GM18861 (cell line): Measurements from ENCODE around the gene LRCH3.

Experiments used
- ATAC-seq: cut with Tn5 transposase; IDR thresholded peaks from one replicate; pipeline ENCODE4 v1.9.1; 2021; ENCODE audit not compliant: unreplicated experiment

The LRCH3 gene

GRCh38 chr3:197833930-197834715, 43.1 kb downstream of the LRCH3 start:
- no peak for ATAC-seq

- no peak for ATAC-seq
Measured at GRCh38 chr3:197835509-197835908, 44.5 kb downstream of the LRCH3 start.

DNA sequence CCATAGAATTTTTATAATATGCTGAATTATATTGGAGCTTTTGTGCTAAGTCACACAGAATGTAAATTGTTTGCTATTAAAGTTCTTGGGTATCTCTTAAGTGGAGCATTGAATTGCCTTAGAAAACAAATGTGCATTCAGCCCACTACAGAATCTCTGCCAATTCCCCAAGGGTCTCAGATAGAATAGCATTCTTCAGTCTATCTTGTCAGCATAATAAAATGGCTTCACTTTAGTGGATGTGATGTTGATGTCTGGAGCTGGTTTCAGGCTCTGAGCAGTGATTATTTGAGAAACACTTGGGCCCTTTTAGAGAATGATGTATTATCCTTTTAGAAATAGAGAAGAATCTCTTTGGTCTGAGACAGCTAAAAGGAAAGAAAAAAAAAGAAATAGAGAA, 45.2 kb downstream of the LRCH3 start:
- ATAC-seq, result no peak

DNA sequence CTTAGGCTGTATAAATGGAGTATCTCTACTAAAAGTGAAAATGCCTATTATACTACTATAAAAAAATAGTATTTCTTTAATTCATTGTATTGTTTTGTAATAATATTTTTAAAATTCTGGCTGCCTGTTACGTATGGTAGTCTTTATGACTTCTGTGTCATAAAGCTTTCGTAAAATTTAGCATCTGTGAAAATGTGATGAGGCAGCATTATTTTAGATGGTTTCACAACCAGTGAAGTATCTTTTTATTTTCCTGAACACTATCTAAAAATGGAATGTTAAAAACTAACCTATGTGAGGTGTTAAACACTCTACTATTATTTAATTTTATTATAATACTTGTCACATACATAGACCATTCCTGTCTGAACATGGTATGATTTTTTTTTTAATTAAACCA, 46.2 kb downstream of the LRCH3 start:
- ATAC-seq, result no peak

- ATAC-seq, result no peak
Measured at GRCh38 chr3:197841789-197842188, 50.7 kb downstream of the LRCH3 start.

DNA sequence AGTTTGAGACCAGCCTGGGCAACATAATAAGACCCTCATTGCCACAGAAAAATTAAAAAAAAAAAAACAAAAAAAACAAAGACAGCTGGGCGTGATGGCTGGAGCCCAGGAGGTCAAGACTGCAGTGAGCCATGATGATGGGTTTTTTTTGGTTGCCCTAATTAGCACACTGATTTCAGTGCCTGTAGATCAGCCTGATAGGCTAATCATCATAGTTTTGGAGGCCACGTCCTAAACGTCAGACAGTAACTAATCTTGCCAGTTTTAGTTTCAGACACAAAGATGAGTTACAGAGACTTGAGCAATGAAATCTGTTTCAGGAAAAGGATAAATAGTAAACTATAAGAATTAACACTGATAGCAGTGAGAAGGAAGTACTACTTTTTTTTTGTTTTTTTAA, 55.4 kb downstream of the LRCH3 start:
- no peak for ATAC-seq

- ATAC-seq, result peak; percentile 82
Measured at GRCh38 chr3:197847866-197848401, 56.9 kb downstream of the LRCH3 start.

GRCh38 chr3:197854596-197855343, 63.7 kb downstream of the LRCH3 start:
- ATAC-seq, result no peak

DNA sequence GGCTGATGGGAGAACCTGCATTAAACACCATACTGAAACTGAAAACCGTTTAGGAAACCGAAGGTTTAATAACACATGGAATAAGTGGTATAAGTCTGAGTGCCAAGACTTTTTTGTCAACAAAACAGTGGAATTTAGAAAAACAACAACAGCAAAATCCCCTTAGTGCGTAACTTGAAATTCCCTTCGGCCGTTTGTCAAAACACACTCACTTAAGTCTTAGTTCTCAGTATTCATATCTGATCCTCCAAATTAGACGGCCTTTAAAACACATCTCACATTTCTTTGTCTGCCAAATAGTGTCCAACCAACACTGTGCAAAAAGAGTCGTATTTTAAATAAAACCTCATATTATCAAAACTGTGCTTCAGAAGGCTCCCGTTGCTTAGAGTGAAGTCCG, 64.5 kb downstream of the LRCH3 start:
- no peak for ATAC-seq

DNA sequence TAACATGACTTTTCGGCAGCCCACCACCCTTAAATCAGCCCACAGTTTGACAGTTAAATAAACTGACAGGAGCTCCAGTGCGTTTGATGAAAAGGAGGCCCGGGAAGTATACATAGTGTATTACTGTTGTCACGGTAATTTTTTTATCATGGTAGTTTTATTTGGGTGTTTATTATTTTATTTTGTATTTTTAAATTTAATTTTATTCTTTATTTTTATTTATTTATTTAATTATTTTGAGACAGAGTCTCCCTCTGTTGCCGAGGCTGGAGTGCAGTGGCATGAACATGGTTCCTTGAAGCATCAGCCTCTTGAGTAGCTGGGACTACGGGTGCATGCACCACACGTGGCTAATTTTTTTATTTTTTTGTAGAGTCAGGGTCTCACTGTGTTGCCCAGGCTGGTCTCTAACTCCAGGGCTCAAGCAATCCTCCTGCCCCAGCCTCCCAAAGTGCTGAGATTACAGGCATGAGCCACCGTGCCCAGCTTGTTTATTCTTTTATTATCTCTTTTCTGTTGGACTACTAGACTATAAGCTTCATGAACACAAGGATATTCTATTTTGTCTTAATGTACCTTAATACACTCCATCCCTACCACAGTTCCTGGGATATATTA, 65.3 kb downstream of the LRCH3 start:
- ATAC-seq, result no peak

- no peak for ATAC-seq
Measured at GRCh38 chr3:197858133-197858532, 67.1 kb downstream of the LRCH3 start.

DNA sequence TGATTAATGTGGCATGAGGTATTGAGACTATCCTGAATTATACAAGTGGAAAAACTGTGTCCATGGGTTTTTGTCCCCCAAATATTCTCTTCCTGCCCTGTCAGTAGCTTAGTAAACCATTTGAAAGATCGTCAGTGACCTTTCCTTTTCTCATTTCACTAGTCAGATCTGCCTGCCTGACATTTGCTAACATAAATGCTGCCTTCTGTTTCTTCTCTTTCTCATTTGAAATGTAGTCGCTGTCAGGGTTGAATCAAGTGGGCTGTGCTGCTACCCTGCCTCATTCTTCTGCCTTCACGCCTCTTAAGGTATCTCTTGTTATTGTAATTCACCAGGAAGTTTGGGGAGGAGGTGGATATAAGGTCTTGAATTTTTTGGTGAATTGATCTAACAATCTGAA, 67.5 kb downstream of the LRCH3 start:
- ATAC-seq, result no peak

DNA sequence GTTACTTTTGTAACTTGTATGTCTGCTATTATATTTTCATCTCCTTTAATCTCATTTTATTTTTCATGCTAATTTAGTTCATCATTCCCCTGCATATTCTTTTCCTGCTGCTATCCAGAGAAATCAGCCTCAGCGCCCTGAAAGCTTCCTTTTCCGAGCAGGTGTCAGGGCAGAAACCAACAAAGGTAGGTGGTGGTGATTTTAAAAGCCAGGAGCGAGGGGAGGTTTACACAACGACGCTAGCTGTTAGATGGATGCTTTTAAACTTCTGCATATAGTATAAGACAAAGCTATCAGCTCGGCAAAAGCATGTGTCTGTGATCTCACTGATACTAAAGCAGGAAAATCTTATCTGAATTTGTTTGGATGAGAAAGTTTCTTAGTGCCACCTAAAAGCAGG, 75.0 kb downstream of the LRCH3 start:
- ATAC-seq, result no peak

DNA sequence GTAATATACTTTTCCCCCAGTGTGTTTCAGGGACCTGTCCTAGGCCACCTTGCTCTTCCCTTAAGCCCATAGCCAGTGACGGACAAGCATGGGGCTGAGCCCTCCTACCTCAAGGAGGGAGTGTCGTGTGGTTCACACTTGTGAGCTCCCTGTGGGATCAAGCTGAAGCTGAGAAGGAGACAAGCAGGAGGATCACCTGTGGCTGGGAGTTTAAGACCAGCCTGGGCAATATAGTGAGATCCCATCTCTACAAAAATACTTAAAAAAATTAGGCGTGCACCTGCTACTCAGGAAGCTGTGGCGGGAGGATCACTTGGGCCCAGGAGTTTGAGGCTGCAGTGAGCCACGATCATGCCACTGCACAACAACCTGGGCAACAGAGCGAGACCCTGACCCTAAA, 82.3 kb downstream of the LRCH3 start:
- ATAC-seq, result no peak

DNA sequence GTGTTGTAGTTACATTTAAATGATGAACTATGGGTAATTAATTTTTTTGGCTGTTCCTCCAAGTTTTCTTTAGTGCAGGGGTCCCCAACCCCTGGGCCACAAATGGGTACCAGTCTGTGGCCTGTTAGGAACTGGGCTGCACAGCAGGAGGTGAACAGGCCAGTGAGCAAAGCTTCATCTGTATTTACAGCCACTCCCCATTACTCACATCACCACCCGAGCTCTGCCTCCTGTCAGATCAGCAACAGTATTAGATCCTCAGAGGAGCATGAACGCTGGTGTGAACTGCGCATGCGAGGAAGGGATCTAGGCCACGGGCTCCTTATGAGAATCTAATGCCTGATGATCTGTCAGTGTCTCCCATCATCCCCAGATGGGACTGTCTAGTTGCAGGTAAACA, 83.0 kb downstream of the LRCH3 start:
- ATAC-seq, result no peak

DNA sequence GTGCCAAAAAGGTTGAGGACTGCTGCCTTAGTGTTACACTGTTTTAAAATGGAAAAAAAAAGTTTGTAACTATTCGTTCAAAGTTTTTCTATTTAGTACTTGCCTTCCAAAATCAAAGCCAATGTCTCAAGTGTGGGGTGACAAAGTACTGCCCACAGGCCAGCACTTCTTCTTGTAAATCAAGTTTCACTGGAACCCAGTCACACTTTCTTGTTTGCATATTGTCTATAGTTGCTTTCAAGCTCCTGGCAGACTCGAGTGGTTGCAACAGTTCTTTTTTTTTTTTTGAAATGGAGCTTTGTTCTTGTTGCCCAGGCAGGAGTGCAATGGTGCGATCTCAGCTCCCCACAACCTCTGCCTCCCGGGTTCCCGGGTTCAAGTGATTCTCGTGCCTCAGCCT, 83.6 kb downstream of the LRCH3 start:
- ATAC-seq, result no peak

GRCh38 chr3:197877902-197878301, 86.8 kb downstream of the LRCH3 start:
- no peak for ATAC-seq

GRCh38 chr3:197878427-197878826, 87.4 kb downstream of the LRCH3 start:
- no peak for ATAC-seq

DNA sequence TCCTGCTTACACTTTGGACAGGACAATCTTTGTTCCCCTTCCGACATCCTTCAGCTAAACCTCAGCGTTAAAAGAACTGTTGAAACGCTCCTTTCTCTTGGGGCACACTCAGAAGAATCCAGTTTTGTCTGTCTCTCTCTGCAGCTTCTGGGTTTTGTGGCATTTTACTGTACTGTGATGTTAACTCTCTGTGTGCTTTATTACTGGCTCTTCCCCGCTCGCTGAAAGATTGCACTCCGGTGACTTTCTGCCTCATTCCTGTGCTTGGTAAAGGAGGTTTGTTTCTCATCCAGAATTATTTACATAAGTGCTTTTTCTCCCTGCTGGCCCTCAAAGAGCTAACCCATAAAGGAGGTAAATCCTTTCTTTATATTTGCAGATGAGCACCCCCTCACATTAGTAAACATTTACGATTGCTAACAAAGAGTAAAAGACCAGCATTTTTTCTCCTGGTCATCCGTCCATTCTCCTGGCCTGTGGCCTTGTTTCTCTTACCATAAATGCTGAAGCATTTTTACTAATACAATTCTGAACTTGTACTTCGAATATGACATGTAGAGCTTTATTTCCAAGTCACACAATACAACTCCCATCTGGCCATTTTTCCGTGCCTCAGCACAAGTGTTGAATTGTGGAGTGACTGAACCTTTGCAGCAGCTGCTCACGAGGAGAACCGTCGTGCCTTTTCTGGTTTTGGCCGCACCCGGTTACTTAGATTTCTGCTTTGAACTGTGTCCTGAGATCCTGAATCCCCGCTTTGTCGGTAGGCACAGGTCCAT, 89.6 kb downstream of the LRCH3 start:
- no peak for ATAC-seq

DNA sequence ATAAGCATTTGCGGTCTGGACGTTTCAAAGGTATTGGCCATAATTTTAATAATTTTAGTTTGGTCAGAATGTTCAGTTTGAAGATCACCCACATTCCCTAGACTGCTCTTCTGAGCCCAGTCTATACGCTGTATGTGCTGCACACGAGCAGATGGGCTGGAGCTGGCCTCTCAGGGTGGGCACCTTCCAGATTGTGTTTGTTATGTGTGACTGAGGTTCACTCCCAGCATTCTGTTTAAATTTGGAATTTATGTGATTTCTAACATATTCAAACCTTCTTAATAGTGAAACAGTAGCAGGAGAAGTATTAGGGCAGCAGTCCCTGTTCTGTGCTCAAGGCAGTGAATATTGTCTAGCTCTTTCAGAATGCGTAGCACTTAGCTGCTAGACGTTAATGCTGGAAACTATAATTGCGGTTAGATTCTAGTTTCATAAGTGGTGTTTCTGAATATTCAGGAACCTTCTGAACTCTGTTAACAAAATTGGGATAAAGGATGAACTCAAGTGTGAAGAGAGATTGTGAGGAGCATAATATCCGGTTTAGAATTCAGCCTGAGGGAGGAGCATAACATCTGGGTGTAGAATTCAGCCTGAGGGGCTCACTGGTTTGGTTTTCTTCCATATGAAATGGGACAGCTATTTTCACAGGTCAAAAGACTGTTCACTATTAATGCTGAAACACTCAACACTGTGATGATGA, 90.4 kb downstream of the LRCH3 start:
- no peak for ATAC-seq

DNA sequence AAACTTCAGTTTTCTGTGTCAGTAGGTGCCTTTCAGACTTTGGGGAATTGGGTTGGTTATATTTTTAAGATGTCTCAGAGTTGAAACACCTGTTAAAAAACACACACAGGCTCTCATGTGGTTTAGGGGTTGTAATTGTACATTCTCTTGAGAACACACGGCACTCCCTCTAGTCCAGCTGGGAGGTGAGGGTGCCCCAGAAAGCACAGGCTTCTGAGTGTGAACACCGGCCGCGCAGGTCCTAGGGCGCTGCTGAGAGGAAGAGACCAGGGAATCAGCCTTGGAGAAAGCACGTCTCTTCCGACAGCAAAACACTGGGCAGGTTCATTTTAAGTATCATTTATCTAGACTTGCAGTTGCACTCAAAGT, 90.9 kb downstream of the LRCH3 start:
- no peak for ATAC-seq
